A673 (cell line): Measurements from ENCODE around the gene CFAP68. TPM values are rescaled to one million over a fixed set of nuclear protein-coding genes. Genes with fewer than 3 reads are reported as not detected.

Source experiments
- BruUV-seq: library from RNA; stranded (reverse); fragments of 400-500 nt; replicated peaks from 2 replicates; lab custom pipeline; 2021; lab: Mats Ljungman, UMichigan
- CTCF ChIA-PET: fragments of 300-600 bp; sonication (Branson Sonifier 250); formaldehyde crosslinking; loops from one replicate; lab custom pipeline; 2022; ENCODE audit warnings: antibody characterized with exemption; lab: Charles Lee
- POLR2A ChIA-PET: fragments of 300-600 bp; sonication (Branson Sonifier 250); formaldehyde crosslinking; loops from one replicate; lab custom pipeline; 2022; ENCODE audit warnings: antibody characterized with exemption; ENCODE audit not compliant: low non-redundant PET; lab: Charles Lee
- DNase-seq: peaks from one replicate; pipeline ENCODE4 v3.0.0-alpha.2; 2015; ENCODE audit warnings: low spot score
- H3K27ac ChIP-seq: fragments of 200-600 bp; sonication (generic); 2 replicates; pipeline ENCODE4 v1.5.1; 2016; ENCODE audit warnings: mixed run types, low read depth, mild to moderate bottlenecking, mixed read lengths, antibody characterized with exemption, low read length; ENCODE audit not compliant: poor library complexity, severe bottlenecking
- H3K27me3 ChIP-seq: fragments of 200-600 bp; sonication (generic); replicated peaks from 2 replicates; pipeline ENCODE4 v1.6.1; 2017; ENCODE audit warnings: mixed run types, low read depth, mild to moderate bottlenecking, mixed read lengths, antibody characterized with exemption, low read length; ENCODE audit not compliant: insufficient read depth, poor library complexity
- H3K36me3 ChIP-seq: fragments of 200-600 bp; sonication (generic); 2 replicates; pipeline ENCODE4 v1.6.1; 2016; ENCODE audit warnings: mixed run types, mild to moderate bottlenecking, mixed read lengths, antibody characterized with exemption, low read length; ENCODE audit not compliant: insufficient read depth, poor library complexity, severe bottlenecking
- H3K4me1 ChIP-seq: fragments of 200-600 bp; sonication (generic); 2 replicates; pipeline ENCODE4 v1.6.1; 2017; ENCODE audit warnings: mixed run types, mild to moderate bottlenecking, mixed read lengths, antibody characterized with exemption, low read length; ENCODE audit not compliant: insufficient read depth, poor library complexity, severe bottlenecking
- H3K4me3 ChIP-seq: fragments of 200-600 bp; sonication (generic); 2 replicates; pipeline ENCODE4 v1.5.1; 2016; ENCODE audit warnings: low read depth, mixed run types, mild to moderate bottlenecking, mixed read lengths, low read length; ENCODE audit not compliant: poor library complexity, severe bottlenecking
- H3K9me3 ChIP-seq: fragments of 200-600 bp; sonication (generic); 2 replicates; pipeline ENCODE4 v1.6.1; 2016; ENCODE audit warnings: mixed run types, low read depth, mild to moderate bottlenecking, mixed read lengths, antibody characterized with exemption, low read length; ENCODE audit not compliant: poor library complexity, severe bottlenecking
- EZH2 ChIP-seq: fragments of 200-600 bp; sonication (generic); IDR thresholded peaks from 2 replicates; pipeline ENCODE4 v1.6.1; 2017; ENCODE audit warnings: borderline replicate concordance, low read depth, mild to moderate bottlenecking, mixed read lengths, antibody characterized with exemption, low read length; ENCODE audit not compliant: poor library complexity, severe bottlenecking
- intact Hi-C: fragments of 100-400 bp; cut with micrococcal nuclease; formaldehyde crosslinking; loops from one replicate; pipeline ENCODE4 v1.10.0; 2022; ENCODE audit not compliant: unreplicated experiment
- total RNA-seq: library from RNA; stranded (reverse); gene quantifications from 2 replicates; pipeline ENCODE4 v1.2.3, GENCODE V29; 2021
- TF ChIP-seq, protein P1 (sequence below): fragments of 300-800, 200-600 bp; sonication (generic); conservative IDR thresholded peaks from 2 replicates; pipeline ENCODE4 v1.5.1; 2017; ENCODE audit warnings: low read depth, mild to moderate bottlenecking, antibody characterized with exemption, low read length, moderate library complexity, mixed read lengths

CFAP68 gene
- total RNA-seq, 1 experiment from 2014 or later = 16.9 TPM

DNA sequence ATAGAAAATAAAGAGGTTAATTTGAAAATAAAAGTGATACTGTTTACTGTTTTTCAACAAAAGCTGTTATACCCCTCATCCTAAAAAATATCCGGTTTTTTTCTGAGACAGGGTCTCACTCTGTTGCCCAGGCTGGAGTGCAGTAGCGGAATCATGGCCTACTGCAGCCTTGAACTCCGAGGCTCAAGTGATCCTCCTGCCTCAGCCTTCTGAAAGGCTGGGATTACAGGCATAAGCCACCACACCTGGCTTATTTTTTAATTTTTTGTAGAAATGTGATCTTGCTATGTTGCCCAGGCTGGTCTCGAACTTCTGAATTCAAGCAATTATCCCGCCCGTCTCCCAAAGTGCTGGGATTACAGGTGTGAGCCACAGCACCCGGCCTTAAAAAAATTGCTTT, 43.7 kb upstream of the CFAP68 start:
- H3K4me3 ChIP-seq = no peak overlapping the region
- peaks cover 18% of the 10 kb centered on the region for H3K4me1 ChIP-seq
- H3K36me3 ChIP-seq = peaks cover 14% of the 10 kb centered on the region
- H3K27me3 ChIP-seq = no peaks in the 10 kb centered on the region
- ChIA-PET POLR2A (no interaction called here), CTCF (interaction anchor here (0.6 kb wide), 1 partner anchor 66 kb away, joined by 3 read pairs; no protein-coding TSS in a partner anchor)
- no peak for DNase-seq
- H3K9me3 ChIP-seq = no peaks in the 10 kb centered on the region
- no TSS peak for BruUV-seq
- TF ChIP-seq EZH2 = no peak
- TF ChIP-seq, protein P1, sequence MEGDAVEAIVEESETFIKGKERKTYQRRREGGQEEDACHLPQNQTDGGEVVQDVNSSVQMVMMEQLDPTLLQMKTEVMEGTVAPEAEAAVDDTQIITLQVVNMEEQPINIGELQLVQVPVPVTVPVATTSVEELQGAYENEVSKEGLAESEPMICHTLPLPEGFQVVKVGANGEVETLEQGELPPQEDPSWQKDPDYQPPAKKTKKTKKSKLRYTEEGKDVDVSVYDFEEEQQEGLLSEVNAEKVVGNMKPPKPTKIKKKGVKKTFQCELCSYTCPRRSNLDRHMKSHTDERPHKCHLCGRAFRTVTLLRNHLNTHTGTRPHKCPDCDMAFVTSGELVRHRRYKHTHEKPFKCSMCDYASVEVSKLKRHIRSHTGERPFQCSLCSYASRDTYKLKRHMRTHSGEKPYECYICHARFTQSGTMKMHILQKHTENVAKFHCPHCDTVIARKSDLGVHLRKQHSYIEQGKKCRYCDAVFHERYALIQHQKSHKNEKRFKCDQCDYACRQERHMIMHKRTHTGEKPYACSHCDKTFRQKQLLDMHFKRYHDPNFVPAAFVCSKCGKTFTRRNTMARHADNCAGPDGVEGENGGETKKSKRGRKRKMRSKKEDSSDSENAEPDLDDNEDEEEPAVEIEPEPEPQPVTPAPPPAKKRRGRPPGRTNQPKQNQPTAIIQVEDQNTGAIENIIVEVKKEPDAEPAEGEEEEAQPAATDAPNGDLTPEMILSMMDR = no peak
- intact Hi-C loops = no loop called here
- H3K27ac ChIP-seq = no peak overlapping the region

DNA sequence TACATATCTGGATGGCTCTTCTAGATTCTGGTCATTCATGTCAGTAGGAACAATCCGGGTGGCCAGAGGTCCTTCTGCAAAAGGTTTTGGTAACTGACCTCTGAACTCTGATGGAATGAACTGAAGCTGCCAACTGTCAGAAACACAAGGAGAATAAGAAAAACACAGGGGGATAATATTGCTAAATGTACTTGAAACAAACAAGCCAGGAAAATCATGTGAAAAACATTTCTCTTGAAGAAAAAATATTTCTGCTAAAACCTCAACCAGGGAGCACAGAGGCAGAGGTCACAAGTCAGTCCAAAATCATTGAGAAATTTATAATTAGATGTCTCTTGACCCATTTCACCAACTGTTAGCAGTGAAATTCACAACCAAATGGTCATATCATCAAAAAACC, 43.2 kb upstream of the CFAP68 start:
- peaks cover 14% of the 10 kb centered on the region for H3K36me3 ChIP-seq
- ChIA-PET POLR2A (no interaction called here), CTCF (no interaction called here)
- no peaks in the 10 kb centered on the region for H3K27me3 ChIP-seq
- no peak overlapping the region for H3K4me3 ChIP-seq
- no TSS peak for BruUV-seq
- DNase-seq = no peak
- no peak overlapping the region for H3K27ac ChIP-seq
- no peaks in the 10 kb centered on the region for H3K9me3 ChIP-seq
- no peak for TF ChIP-seq EZH2
- TF ChIP-seq, protein P1 = no peak
- intact Hi-C loops = no loop called here
- peaks cover 20% of the 10 kb centered on the region for H3K4me1 ChIP-seq

- ChIA-PET POLR2A (no interaction called here), CTCF (no interaction called here)
- BruUV-seq = no TSS peak
- peaks cover 22% of the 10 kb centered on the region for H3K4me1 ChIP-seq
- TF ChIP-seq, protein P1 = no peak
- no peak for TF ChIP-seq EZH2
- no peaks in the 10 kb centered on the region for H3K9me3 ChIP-seq
- no peaks in the 10 kb centered on the region for H3K27me3 ChIP-seq
- peaks cover 14% of the 10 kb centered on the region for H3K36me3 ChIP-seq
- no peak for DNase-seq
- H3K4me3 ChIP-seq = no peak overlapping the region
- no peak overlapping the region for H3K27ac ChIP-seq
- intact Hi-C loops = no loop called here
Observed at GRCh38 chr11:111836721-111837120, 42.6 kb upstream of the CFAP68 start.
